ENCODE data around the gene LRMDA.

The LRMDA gene

DNA sequence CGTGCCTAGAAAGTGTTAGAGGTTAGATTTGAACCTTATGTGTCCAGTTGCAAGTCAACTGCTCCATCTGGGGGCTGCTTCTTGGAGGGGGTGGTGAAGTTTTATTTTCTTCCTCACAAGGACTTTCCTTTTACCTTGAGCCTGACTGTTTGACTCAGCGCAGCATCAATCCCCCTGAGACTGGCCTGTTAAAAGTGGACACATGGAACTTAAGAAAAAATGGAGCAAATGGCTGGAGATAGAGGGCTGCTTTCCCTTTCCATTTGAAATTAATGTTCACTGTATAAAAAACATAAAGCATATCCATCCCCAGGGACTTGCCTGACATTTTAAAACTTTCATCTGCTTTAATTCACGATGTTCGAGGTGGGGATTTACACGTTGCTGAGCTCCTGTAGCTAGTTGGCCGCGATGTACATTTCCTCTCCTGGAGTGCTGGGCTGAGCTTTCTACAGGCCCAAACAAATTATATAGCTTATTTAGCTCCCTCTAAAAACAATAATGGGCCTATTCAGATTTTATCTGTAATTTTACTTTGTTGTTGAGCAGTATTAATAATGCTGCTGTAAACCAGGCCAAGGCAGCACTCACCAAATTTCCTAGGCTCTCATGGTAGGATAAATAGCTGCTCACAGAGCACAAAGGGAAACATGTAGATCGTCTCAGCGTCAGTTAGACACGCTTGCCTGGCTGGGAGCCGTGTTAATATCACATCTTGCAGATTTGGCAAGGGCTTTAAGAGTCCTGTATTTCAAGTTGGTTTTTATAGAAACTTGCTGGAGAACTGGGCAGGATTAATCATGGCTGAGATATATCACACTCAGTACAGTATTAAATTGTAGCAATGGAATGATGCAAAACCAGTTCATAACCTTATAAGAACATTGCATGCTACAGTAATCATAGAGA is 251.5 kb downstream of the LRMDA start:
- no peak for TF ChIP-seq CEBPB (IDR thresholded peaks at IDR 0.05)
- no peak for TF ChIP-seq NFIC (IDR thresholded peaks at IDR 0.05)

DNA sequence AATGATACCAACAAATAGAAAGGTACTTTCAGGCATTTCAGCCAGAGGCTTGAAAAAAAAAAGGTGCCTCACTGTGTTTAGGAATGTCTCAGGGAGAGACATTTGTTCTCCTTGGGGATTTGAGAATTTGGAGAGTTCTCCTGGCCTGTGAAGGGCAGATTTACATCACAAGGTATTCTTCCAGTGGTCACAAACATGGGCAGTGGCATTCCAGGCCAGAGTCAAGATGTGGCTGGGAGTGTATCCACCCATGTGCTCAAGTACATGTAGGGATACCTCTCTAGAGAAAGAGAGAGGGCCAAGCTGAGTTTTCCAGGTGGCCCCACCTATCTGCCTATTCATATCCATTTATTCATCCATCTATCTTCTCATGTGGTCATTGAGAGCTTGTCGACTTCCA is 253.8 kb downstream of the LRMDA start:
- TF ChIP-seq FOXM1 (IDR thresholded peaks at IDR 0.05; ENCODE audit: borderline replicate concordance, low read depth), result no peak
- no peak for TF ChIP-seq TEAD4 (IDR thresholded peaks at IDR 0.05)

DNA sequence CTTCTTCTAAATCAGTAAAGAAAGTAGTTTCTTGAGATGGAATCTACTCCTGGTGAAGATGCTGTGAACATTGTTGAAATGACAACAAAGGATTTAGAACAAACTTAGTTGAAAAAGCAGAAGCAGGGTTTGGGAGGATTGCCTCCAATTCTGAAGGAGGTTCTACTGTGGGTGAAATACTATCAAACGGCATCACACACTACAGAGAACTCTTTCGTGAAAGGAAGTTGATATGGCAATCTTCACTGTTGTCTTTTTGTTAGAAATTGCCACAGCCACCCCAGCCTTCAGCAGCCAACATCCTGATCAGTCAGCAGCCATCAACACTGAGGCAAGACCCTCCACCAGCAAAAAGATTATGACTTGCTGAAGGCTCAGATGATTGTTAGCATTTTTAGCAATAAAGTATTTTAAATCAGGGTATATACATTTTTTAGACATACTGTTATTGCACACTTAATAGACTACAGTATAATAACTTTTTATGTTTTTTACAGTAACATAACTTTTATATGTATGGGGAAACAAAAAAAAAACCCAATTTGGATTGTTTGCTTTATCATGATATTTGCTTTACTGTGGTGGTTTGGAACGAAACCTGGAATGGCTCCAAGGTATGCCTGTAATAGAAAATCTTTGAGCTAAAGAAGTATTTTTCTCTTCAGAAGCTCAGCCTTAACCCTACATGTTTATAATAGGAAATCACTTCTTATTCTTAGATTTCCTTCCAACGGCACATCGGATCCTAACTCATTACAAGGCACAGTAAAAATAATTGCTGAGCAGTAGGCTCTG is 257.3 kb downstream of the LRMDA start:
- TF ChIP-seq EP300 (IDR thresholded peaks at IDR 0.05; ENCODE audit: borderline replicate concordance), result no peak
- no peak for TF ChIP-seq FOXM1 (IDR thresholded peaks at IDR 0.05; ENCODE audit: borderline replicate concordance, low read depth)
- no peak for TF ChIP-seq TEAD4 (IDR thresholded peaks at IDR 0.05)
- TF ChIP-seq, protein P1, sequence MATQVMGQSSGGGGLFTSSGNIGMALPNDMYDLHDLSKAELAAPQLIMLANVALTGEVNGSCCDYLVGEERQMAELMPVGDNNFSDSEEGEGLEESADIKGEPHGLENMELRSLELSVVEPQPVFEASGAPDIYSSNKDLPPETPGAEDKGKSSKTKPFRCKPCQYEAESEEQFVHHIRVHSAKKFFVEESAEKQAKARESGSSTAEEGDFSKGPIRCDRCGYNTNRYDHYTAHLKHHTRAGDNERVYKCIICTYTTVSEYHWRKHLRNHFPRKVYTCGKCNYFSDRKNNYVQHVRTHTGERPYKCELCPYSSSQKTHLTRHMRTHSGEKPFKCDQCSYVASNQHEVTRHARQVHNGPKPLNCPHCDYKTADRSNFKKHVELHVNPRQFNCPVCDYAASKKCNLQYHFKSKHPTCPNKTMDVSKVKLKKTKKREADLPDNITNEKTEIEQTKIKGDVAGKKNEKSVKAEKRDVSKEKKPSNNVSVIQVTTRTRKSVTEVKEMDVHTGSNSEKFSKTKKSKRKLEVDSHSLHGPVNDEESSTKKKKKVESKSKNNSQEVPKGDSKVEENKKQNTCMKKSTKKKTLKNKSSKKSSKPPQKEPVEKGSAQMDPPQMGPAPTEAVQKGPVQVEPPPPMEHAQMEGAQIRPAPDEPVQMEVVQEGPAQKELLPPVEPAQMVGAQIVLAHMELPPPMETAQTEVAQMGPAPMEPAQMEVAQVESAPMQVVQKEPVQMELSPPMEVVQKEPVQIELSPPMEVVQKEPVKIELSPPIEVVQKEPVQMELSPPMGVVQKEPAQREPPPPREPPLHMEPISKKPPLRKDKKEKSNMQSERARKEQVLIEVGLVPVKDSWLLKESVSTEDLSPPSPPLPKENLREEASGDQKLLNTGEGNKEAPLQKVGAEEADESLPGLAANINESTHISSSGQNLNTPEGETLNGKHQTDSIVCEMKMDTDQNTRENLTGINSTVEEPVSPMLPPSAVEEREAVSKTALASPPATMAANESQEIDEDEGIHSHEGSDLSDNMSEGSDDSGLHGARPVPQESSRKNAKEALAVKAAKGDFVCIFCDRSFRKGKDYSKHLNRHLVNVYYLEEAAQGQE (IDR thresholded peaks at IDR 0.05; ENCODE audit: low read depth), result no peak
- no peak for TF ChIP-seq CEBPB (IDR thresholded peaks at IDR 0.05)
- TF ChIP-seq, protein P2, sequence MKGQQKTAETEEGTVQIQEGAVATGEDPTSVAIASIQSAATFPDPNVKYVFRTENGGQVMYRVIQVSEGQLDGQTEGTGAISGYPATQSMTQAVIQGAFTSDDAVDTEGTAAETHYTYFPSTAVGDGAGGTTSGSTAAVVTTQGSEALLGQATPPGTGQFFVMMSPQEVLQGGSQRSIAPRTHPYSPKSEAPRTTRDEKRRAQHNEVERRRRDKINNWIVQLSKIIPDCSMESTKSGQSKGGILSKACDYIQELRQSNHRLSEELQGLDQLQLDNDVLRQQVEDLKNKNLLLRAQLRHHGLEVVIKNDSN (IDR thresholded peaks at IDR 0.05), result no peak
- no peak for TF ChIP-seq RAD21 (IDR thresholded peaks at IDR 0.05; ENCODE audit: low read depth)
- no peak for TF ChIP-seq TCF12 (IDR thresholded peaks at IDR 0.05; ENCODE audit: low read depth)

DNA sequence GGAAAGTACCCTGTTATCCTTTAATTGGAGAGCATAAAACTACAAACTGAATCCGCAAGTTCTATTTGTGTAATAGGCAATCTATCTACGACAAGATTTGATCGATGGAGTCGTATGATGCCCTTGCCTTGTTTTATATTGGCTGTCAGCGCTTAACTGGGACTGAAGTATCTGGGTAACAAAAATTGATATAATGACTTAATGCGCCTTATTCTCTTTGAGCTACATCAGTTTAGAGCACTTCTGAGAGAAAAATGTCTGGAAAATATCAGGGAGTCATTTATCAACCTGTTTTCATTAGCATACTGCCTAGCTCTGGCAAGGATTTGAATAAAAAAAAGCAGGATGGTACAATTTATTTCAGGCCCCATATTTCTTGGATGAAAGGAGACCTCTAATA is 262.1 kb downstream of the LRMDA start:
- TF ChIP-seq NFIC (IDR thresholded peaks at IDR 0.05) (no peak), YY1 (IDR thresholded peaks at IDR 0.05; ENCODE audit: low read depth) (no peak), CEBPB (IDR thresholded peaks at IDR 0.05) (no peak), ZBTB7A (IDR thresholded peaks at IDR 0.05; ENCODE audit: low read depth) (no peak), TEAD4 (IDR thresholded peaks at IDR 0.05) (no peak), FOXM1 (IDR thresholded peaks at IDR 0.05; ENCODE audit: borderline replicate concordance, low read depth) (no peak), EP300 (IDR thresholded peaks at IDR 0.05; ENCODE audit: borderline replicate concordance) (no peak), TCF12 (IDR thresholded peaks at IDR 0.05; ENCODE audit: low read depth) (no peak), TAF1 (IDR thresholded peaks at IDR 0.05; ENCODE audit: low read depth) (no peak), RAD21 (IDR thresholded peaks at IDR 0.05; ENCODE audit: low read depth) (no peak), CREB1 (IDR thresholded peaks at IDR 0.05; ENCODE audit: low read depth) (no peak), EGR1 (IDR thresholded peaks at IDR 0.05) (no peak)
- TF ChIP-seq, protein P2 (IDR thresholded peaks at IDR 0.05), result no peak
- TF ChIP-seq, protein P3, sequence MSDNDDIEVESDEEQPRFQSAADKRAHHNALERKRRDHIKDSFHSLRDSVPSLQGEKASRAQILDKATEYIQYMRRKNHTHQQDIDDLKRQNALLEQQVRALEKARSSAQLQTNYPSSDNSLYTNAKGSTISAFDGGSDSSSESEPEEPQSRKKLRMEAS (IDR thresholded peaks at IDR 0.05), result no peak

DNA sequence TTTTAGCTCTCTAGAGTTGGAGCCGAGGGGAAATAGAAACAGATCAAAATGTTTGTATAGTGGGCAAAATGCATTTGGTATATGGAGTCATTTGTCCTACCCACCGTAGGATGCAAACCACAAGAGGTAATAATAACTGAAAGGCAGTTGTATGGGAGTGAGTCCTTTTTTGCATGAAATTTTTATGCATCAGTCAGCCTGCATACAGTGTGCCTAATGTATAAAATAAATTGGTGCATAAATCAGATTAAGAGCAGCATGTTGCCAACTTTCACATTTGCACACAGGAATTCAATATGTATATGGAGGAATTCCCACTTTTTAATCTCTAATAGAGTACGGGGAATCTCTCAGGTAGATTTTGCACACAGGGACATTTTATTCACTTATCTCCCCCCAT is 262.8 kb downstream of the LRMDA start:
- TF ChIP-seq TAF1 (IDR thresholded peaks at IDR 0.05; ENCODE audit: low read depth) (no peak), FOXM1 (IDR thresholded peaks at IDR 0.05; ENCODE audit: borderline replicate concordance, low read depth) (no peak), NFIC (IDR thresholded peaks at IDR 0.05) (no peak), RAD21 (IDR thresholded peaks at IDR 0.05; ENCODE audit: low read depth) (no peak), CEBPB (IDR thresholded peaks at IDR 0.05) (no peak), EGR1 (IDR thresholded peaks at IDR 0.05) (no peak), TCF12 (IDR thresholded peaks at IDR 0.05; ENCODE audit: low read depth) (no peak), YY1 (IDR thresholded peaks at IDR 0.05; ENCODE audit: low read depth) (no peak), ZBTB7A (IDR thresholded peaks at IDR 0.05; ENCODE audit: low read depth) (no peak)
- TF ChIP-seq, protein P3 (IDR thresholded peaks at IDR 0.05), result no peak
- TF ChIP-seq, protein P1 (IDR thresholded peaks at IDR 0.05; ENCODE audit: low read depth), result no peak

DNA sequence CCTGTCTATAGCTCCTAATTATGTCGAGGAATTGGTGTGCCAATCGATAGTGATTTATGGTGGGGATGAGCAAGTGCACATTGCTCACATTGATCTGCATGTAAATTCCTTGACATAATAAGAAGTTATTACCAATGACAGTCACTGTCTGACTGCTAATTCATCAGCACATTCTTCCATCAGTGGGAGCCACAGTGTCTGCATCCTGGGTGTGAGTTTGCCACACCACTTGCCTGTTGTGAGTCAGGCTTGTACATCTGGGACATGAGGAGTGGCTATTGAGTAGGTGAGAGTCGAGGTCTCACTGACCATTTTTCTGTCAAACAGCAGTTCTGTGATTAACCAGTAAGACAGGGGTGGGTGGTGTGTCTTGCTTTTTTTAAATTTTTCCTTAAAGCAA is 263.4 kb downstream of the LRMDA start:
- TF ChIP-seq CEBPB (IDR thresholded peaks at IDR 0.05) (no peak), YY1 (IDR thresholded peaks at IDR 0.05; ENCODE audit: low read depth) (no peak)

Data from Ishikawa (cell line).